Omental fat pad (tissue), 4 donors: ENCODE data around the gene PIBF1. TPM values are rescaled to one million over a fixed set of nuclear protein-coding genes. Genes with fewer than 3 reads are reported as not detected.

Experiments
- ATAC-seq: fragments of 150-250 bp; one replicate; pipeline ENCODE4 v1.9.1; 2016; ENCODE audit warnings: mild to moderate bottlenecking, moderate library complexity; ENCODE audit not compliant: low FRiP score
- DNase-seq: peaks from one replicate; pipeline ENCODE4 v3.0.0-alpha.2; 2019; ENCODE audit warnings: low spot score
- CTCF ChIP-seq, 3 donors: fragments of 450-650 bp; IDR thresholded peaks; one replicate each; pipeline ENCODE4 v1.5.1; 2016 to 2017; ENCODE audit warnings: antibody characterized with exemption in 3 of 3, mild to moderate bottlenecking in 3 of 3, moderate library complexity in 2 of 3
- total RNA-seq, 4 donors: library from RNA; depleted of rRNA; stranded (reverse); fragments of >200 nt; gene quantifications; one replicate each; pipeline ENCODE4 v1.1.0, GENCODE V29; 2016

The PIBF1 gene
- total RNA-seq, 4 donors from 2014 or later, result 12.0 to 25.2 (median 14.8) TPM

DNA sequence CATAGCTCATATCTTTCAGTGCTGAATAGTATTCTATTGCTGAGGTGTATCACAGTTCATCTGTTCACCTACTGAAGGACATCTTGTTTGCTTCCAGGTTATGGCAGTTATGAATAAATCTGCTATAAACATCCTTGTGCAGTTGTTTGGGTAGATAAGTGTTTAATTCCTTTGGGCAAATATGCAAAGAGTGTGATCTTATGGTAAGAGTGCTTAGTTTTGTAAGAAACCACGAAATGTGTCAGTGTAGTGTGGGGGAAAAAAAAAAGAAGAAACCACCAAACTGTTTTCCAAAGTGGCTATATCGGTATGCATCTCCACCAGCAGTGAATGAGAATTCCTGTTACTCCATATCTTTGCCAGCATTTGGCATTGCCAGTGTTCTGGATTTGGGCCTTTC, 93.3 kb downstream of the PIBF1 start:
- no peak for TF ChIP-seq CTCF (IDR thresholded peaks at IDR 0.05)
- no peak for ATAC-seq
- no peak for DNase-seq

DNA sequence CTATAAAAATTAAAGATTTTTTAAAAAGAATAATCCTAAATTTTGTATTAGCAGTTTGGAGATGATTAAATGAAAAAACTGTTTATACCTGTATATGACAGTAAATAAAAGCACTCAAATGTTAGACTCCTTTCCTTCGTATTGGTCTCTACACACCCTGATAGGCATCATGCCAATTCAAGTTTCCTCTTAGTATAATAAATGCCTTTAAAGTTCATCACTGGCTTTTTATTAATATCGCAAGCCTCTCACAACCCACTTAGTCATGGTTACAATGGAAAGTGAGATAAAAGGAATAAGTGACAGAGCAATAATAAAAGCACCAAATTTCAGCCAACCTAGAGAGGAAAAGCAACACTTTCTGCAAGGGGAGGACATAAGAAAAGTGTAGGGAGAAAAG, 102.2 kb downstream of the PIBF1 start:
- ATAC-seq, result no peak
- no peak for DNase-seq
- TF ChIP-seq CTCF (IDR thresholded peaks at IDR 0.05), result no peak

DNA sequence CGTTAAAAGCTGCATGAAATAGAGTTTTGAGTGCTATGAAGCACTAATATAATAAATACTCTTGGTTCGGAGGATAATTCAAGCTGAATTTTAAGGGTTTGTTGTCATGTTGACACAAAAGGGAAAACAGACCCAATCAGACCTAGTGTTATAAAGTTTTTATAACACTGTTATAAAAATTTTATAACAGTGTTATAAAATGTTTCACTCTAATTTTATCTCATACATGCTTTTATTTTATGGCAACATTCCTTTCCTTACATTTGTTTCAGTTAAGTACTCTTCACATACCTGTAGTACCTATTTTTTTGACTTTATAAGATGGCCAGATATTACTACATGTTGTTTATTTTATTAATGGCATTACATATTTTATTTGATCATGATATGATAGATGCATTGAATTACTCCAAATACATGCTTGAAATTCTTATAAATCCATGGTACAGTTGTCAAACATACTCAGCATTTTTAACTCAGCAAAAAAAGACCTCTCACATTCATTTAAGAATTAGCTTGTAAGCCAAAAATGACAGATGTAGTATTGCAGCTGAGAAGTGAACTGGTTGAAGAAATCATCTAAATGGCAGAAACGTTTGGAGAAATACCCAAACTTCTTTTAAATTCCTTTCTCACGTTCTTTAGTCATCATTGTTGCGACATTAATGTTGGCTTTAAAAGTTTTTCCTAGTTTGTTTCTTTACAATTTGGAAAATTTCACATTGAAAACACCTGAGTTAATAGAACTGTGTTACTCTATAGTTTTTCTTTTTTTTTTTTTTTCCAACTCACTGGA, 104.5 kb downstream of the PIBF1 start:
- DNase-seq (no peak), ATAC-seq (no peak)
- TF ChIP-seq CTCF (IDR thresholded peaks at IDR 0.05), result no peak

GRCh38 chr13:72889495-72889894, 107.6 kb downstream of the PIBF1 start:
- TF ChIP-seq CTCF (IDR thresholded peaks at IDR 0.05), result no peak
- ATAC-seq, result no peak
- DNase-seq, result no peak

GRCh38 chr13:72890546-72890945, 108.6 kb downstream of the PIBF1 start:
- no peak for ATAC-seq
- no peak for DNase-seq
- no peak for TF ChIP-seq CTCF (IDR thresholded peaks at IDR 0.05)

- no peak for DNase-seq
These were observed 109.5 kb downstream of the PIBF1 start for GRCh38 chr13:72891423-72891822.

More at GRCh38 chr13:72891423-72891822, 109.5 kb downstream of the PIBF1 start:
- TF ChIP-seq CTCF (IDR thresholded peaks at IDR 0.05), result no peak
- no peak for ATAC-seq
